ENCODE data around the gene HMGN4. TPM values are rescaled to one million over a fixed set of nuclear protein-coding genes. Genes with fewer than 3 reads are reported as not detected.
A peak's percentile ranks its signal among the peaks of the same experiment; 100 is the strongest.

HMGN4 gene
- total and polyA plus RNA-seq, 9 of the 15 experiments (the other 6 are each of a cell fraction or from before 2014, with no cell fraction given) = 35.4 to 134 (median 94.1) TPM

DNA sequence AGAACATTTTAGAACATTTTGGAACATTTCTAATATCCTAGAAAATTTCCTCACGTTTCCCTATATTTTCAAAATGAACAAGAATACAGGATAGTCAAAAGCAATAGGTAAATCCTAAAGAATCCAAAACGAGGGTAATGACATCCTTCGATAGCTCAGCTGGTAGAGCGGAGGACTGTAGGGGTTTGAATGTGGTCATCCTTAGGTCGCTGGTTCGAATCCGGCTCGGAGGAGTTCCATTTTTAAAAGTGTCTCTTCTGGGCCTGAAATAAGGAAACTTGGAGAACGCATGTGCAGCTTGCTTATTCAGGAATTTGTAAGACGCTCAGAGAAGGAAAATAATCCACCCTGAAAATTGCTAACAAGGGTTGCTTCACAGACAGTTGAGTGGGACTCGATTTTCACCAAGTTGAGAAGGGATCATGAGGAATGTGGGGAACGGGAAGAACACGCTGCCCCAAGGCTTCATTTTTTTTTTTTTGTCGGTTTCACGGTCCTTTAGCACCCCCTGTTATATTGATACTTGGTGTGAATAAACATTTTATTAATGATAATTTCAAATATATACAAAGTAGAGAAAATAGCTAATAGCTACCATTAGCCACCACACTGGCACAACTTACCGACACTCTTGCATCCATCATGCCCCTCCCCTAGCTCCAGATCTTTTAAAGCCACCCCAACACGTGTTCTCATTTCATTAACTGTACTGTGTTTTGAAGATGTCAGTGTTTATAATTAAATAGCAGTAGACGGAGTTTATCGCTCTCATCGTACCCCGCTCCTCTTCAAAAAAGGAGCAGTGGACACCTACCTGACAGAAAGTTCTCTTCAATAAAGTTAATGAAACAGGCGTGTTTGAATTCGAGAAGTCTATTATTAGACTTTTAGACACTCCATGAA, 56.8 kb downstream of the HMGN4 start (continued):
- TF ChIP-seq, protein P1, sequence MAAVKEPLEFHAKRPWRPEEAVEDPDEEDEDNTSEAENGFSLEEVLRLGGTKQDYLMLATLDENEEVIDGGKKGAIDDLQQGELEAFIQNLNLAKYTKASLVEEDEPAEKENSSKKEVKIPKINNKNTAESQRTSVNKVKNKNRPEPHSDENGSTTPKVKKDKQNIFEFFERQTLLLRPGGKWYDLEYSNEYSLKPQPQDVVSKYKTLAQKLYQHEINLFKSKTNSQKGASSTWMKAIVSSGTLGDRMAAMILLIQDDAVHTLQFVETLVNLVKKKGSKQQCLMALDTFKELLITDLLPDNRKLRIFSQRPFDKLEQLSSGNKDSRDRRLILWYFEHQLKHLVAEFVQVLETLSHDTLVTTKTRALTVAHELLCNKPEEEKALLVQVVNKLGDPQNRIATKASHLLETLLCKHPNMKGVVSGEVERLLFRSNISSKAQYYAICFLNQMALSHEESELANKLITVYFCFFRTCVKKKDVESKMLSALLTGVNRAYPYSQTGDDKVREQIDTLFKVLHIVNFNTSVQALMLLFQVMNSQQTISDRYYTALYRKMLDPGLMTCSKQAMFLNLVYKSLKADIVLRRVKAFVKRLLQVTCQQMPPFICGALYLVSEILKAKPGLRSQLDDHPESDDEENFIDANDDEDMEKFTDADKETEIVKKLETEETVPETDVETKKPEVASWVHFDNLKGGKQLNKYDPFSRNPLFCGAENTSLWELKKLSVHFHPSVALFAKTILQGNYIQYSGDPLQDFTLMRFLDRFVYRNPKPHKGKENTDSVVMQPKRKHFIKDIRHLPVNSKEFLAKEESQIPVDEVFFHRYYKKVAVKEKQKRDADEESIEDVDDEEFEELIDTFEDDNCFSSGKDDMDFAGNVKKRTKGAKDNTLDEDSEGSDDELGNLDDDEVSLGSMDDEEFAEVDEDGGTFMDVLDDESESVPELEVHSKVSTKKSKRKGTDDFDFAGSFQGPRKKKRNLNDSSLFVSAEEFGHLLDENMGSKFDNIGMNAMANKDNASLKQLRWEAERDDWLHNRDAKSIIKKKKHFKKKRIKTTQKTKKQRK (IDR thresholded peaks at IDR 0.05; ENCODE audit: borderline replicate concordance, low read depth, low read length) = no peak
- TF ChIP-seq MAFK (IDR thresholded peaks at IDR 0.05; ENCODE audit: low read length) (no peak), JUN (IDR thresholded peaks at IDR 0.05; ENCODE audit: borderline replicate concordance, low read depth, low read length) (no peak), JUN (CRISPR knock-in tag; IDR thresholded peaks at IDR 0.05; ENCODE audit: borderline replicate concordance) (no peak), U2AF1 (optimal IDR thresholded peaks at IDR 0.05; ENCODE audit: low read depth, low read length) (no peak), ZFP1 (CRISPR knock-in tag; IDR thresholded peaks at IDR 0.05) (no peak), RB1 (IDR thresholded peaks at IDR 0.05; ENCODE audit: low read depth) (peak; percentile 70; the same call in 1 of the 2 replicates), PURB (CRISPR knock-in tag; IDR thresholded peaks at IDR 0.05; ENCODE audit: low read depth) (no peak), SPI1 (IDR thresholded peaks at IDR 0.05; ENCODE audit: borderline replicate concordance, low read depth, low read length) (no peak), ZNF780A (CRISPR knock-in tag; IDR thresholded peaks at IDR 0.05) (no peak), ZC3H11A (IDR thresholded peaks at IDR 0.05; ENCODE audit: low read depth, low read length) (no peak), ETV1 (tag; conservative IDR thresholded peaks at IDR 0.05; ENCODE audit: low read depth) (no peak), ETS2 (tag; IDR thresholded peaks at IDR 0.05; ENCODE audit: borderline replicate concordance, poor library complexity, severe bottlenecking) (no peak), SLC30A9 (CRISPR knock-in tag; IDR thresholded peaks at IDR 0.05) (0 out of 2 replicates have a peak, but pooled peaks have one; percentile 24), MCM2 (IDR thresholded peaks at IDR 0.05; ENCODE audit: low read depth) (no peak), HOXB6 (CRISPR knock-in tag; IDR thresholded peaks at IDR 0.05; ENCODE audit: borderline replicate concordance) (no peak), ZNF253 (CRISPR knock-in tag; conservative IDR thresholded peaks at IDR 0.05) (peak; percentile 68; the same call in 1 of the 2 replicates), ZNF143 (CRISPR knock-in tag; IDR thresholded peaks at IDR 0.05) (no peak)
- TF ChIP-seq, protein P2, sequence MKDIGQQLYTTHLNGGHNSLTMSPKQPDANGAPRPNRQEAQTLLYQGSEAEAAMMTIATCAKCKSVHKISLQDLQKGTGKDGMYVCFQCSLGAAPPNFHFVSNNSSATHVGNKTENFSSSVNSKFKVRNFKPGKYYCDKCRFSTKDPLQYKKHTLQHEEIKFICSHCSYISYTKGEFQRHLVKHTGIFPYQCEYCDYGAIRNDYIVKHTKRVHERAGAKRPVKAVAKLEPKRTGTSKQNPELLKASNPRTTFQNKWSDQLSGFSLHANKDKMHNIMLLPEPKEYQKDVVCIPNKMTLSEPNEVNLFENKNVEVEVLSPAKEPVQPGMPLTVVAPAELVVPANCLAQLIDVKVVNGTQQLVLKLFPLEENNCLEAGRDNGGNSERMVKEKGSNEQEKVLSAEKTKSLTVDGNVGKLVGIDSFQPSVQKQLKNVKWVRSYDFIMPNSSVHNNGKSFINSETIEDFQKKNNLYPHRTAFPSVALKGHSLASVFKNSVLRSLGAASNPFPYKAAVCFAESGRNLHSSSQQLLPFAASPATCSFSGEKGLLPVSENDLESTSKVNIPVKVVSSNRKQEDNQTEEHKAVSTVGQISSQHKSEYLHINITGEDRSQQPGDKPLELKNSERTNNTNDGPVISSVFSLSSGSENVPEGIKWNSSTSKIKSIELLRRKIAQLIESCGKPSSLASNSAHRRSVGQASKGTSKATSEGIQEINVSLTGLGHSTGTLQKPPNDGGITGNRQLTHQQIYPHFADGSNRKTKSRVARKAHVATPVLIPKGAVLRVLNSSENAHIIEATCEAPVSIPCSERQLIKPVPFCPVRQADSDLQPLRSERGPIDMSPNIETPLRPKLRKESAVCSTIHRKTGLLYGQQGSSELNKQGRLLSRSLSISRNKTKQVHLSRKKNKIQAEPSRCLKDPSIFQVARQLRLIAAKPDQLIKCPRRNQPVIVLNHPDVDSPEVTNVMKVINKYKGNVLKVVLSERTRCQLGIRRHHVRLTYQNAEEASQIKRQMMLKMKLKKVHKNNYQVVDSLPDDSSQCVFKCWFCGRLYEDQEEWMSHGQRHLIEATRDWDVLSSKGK (CRISPR knock-in tag; IDR thresholded peaks at IDR 0.05) = no peak
- TF ChIP-seq, protein P3, sequence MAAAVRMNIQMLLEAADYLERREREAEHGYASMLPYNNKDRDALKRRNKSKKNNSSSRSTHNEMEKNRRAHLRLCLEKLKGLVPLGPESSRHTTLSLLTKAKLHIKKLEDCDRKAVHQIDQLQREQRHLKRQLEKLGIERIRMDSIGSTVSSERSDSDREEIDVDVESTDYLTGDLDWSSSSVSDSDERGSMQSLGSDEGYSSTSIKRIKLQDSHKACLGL (CRISPR knock-in tag; IDR thresholded peaks at IDR 0.05; ENCODE audit: borderline replicate concordance, poor library complexity, severe bottlenecking) = no peak

Data from K562 (cell line).